GM19240 (cell line): ENCODE data around the gene RAB21.
"Not testable (repeated sequence)": the region's sequence is repeated elsewhere in the genome, so short reads cannot be mapped to it uniquely, and the experiment has no call there.

Source experiments
- DNase-seq: peaks from one replicate; pipeline ENCODE4 v3.0.0; 2011; ENCODE audit warnings: low spot score; ENCODE audit not compliant: insufficient read length

RAB21 gene

GRCh38 chr12:71749666-71750065, 5.0 kb upstream of the RAB21 start:
- no peak for DNase-seq

GRCh38 chr12:71752891-71753290, 1.8 kb upstream of the RAB21 start:
- DNase-seq: no peak

- peak; percentile 8 for DNase-seq
Observed at GRCh38 chr12:71755146-71755892, 656 bp downstream of the RAB21 start.

GRCh38 chr12:71756054-71756690, 1.5 kb downstream of the RAB21 start:
- no peak for DNase-seq

- no peak for DNase-seq
Observed at GRCh38 chr12:71759941-71760340, 5.3 kb downstream of the RAB21 start.

- no peak for DNase-seq
Observed at GRCh38 chr12:71760471-71760870, 5.8 kb downstream of the RAB21 start.

- not testable (repeated sequence) for DNase-seq
Observed at GRCh38 chr12:71761354-71761753, 6.7 kb downstream of the RAB21 start.

GRCh38 chr12:71763677-71764379, 9.2 kb downstream of the RAB21 start:
- DNase-seq: no peak

GRCh38 chr12:71764587-71765321, 10.1 kb downstream of the RAB21 start:
- no peak for DNase-seq

- no peak for DNase-seq
Observed at GRCh38 chr12:71766202-71766601, 11.5 kb downstream of the RAB21 start.

GRCh38 chr12:71767183-71767582, 12.5 kb downstream of the RAB21 start:
- DNase-seq: no peak

GRCh38 chr12:71768900-71769299, 14.2 kb downstream of the RAB21 start:
- no peak for DNase-seq

GRCh38 chr12:71771069-71771468, 16.4 kb downstream of the RAB21 start:
- DNase-seq: no peak

- no peak for DNase-seq
Observed at GRCh38 chr12:71772735-71773134, 18.1 kb downstream of the RAB21 start.

- DNase-seq: no peak
Observed at GRCh38 chr12:71780237-71780822, 25.7 kb downstream of the RAB21 start.

- no peak for DNase-seq
Observed at GRCh38 chr12:71782017-71782416, 27.4 kb downstream of the RAB21 start.

- no peak for DNase-seq
Observed at GRCh38 chr12:71786829-71787228, 32.2 kb downstream of the RAB21 start.

- DNase-seq: no peak
Observed at GRCh38 chr12:71787580-71787979, 32.9 kb downstream of the RAB21 start.

- no peak for DNase-seq
Observed at GRCh38 chr12:71790331-71790730, 35.7 kb downstream of the RAB21 start.

- no peak for DNase-seq
Observed at GRCh38 chr12:71791473-71792150, 36.9 kb downstream of the RAB21 start.

GRCh38 chr12:71792599-71792998, 37.9 kb downstream of the RAB21 start:
- DNase-seq: no peak
